B cell (primary cell): ENCODE results near the gene SMIM13.

Experiments
- CTCF ChIP-seq: fragments of 200-600 bp; IDR thresholded peaks from one replicate; pipeline ENCODE4 v1.8.0; 2022; ENCODE audit warnings: antibody characterized with exemption, mild to moderate bottlenecking
- EZH2 ChIP-seq: IDR thresholded peaks from 2 replicates; pipeline ENCODE4 v1.6.1; 2012; ENCODE audit warnings: borderline replicate concordance, low read depth, mild to moderate bottlenecking, moderate library complexity, low read length; ENCODE audit not compliant: insufficient read depth, poor library complexity, severe bottlenecking

- TF ChIP-seq CTCF (no peak), EZH2 (no peak)
Measured at GRCh38 chr6:11098004-11098403, 4.4 kb downstream of the SMIM13 start.
